Kidney (tissue), 14 donors: Measurements from ENCODE around the gene PRR32. TPM values are rescaled to one million over a fixed set of nuclear protein-coding genes. Genes with fewer than 3 reads are reported as not detected.

Experiments used
- DNase-seq, 5 donors: peaks; one replicate each; pipeline ENCODE4 v3.0.0-alpha.2; 2013 to 2020
- FAIRE-seq: peaks from 2 replicates; lab custom pipeline; 2012; peaks lifted over from hg19 to GRCh38; lab: Jason Lieb, UNC
- H3K27ac ChIP-seq, 2 donors: one replicate each; pipeline ENCODE4 v1.7.0; 2013; ENCODE audit warnings: low read depth in 2 of 2, low read length in 2 of 2, inconsistent platforms in 1 of 2
- H3K27me3 ChIP-seq: one replicate; pipeline ENCODE4 v1.7.1; 2013; ENCODE audit warnings: low read length, inconsistent platforms; ENCODE audit not compliant: control insufficient read depth, insufficient read depth
- H3K36me3 ChIP-seq, 3 donors: one replicate each; pipeline versions ENCODE4 v1.7.0 to v1.7.1; 2013; ENCODE audit warnings: low read length in 3 of 3, control low read depth in 1 of 3, inconsistent platforms in 1 of 3; ENCODE audit not compliant: insufficient read depth in 3 of 3, control insufficient read depth in 2 of 3
- H3K4me1 ChIP-seq, 3 donors: one replicate each; pipeline versions ENCODE4 v1.7.0 to v1.7.1; 2013; ENCODE audit warnings: low read length in 3 of 3, inconsistent platforms in 1 of 3, low read depth in 1 of 3; ENCODE audit not compliant: control insufficient read depth in 2 of 3, insufficient read depth in 2 of 3
- H3K4me3 ChIP-seq, 3 donors: one replicate each; pipeline versions ENCODE4 v1.7.0 to v1.8.1; 2013; ENCODE audit warnings: low read length in 3 of 3, control low read depth in 1 of 3, inconsistent platforms in 1 of 3
- H3K9ac ChIP-seq, 3 donors: one replicate each; pipeline versions ENCODE4 v1.7.0 to v1.7.1; 2013; ENCODE audit warnings: low read length in 3 of 3, control low read depth in 1 of 3, inconsistent platforms in 1 of 3
- H3K9me3 ChIP-seq, 3 donors: one replicate each; pipeline versions ENCODE4 v1.7.0 to v1.7.1; 2013; ENCODE audit warnings: low read length in 3 of 3, control low read depth in 1 of 3, inconsistent platforms in 1 of 3; ENCODE audit not compliant: control insufficient read depth in 2 of 3, insufficient read depth in 1 of 3
- CTCF ChIP-seq: IDR thresholded peaks from 3 replicates; pipeline ENCODE4 v1.5.1; 2012; ENCODE audit warnings: mild to moderate bottlenecking, moderate library complexity, borderline replicate concordance; ENCODE audit not compliant: insufficient read depth; ENCODE audit errors: extremely low read depth
- intact Hi-C: fragments of 100-400 bp; cut with DNase I; formaldehyde crosslinking; loops from one replicate; pipeline ENCODE4 v1.11.1; 2022
- polyA plus RNA-seq: library from polyadenylated mRNA; stranded (reverse); fragments of 350-450 nt; fragmentation: Illumina TruSeq; extraction: RNeasy Lipid Tissue Mini Kit (QIAGEN cat#74804); gene quantifications from one replicate; pipeline ENCODE4 v1.2.3, GENCODE V29; 2014; ENCODE audit warnings: low read depth, low replicate concordance; ENCODE audit not compliant: insufficient read depth
- total RNA-seq: library from RNA; stranded (reverse); fragmentation: NEBNext Ultra II Directional; extraction: Animal tissue kit (Norgen Biotek cat#: 25700); gene quantifications from one replicate; pipeline ENCODE4 v1.2.1, GENCODE V29; 2021
- donor health status: control.
- donor health status: control.
- donor health status: control.
- donor health status: control.
- donor health status: control.
- donor health status: DM: yes; HTN: yes; CAD: no.
- donor health status: Normal renal cell carcinoma (clear cell type).

PRR32 gene
- total and polyA plus RNA-seq, 2 donors from 2014 or later = not detected

- H3K27ac ChIP-seq = no peak overlapping the region
- intact Hi-C loops = no loop called here
- H3K4me1 ChIP-seq = no peaks in the 10 kb centered on the region
- no peak for FAIRE-seq
- H3K9ac ChIP-seq = no peak overlapping the region
- no peak for DNase-seq
- no peaks in the 10 kb centered on the region for H3K9me3 ChIP-seq
- no peak overlapping the region for H3K4me3 ChIP-seq
- TF ChIP-seq CTCF = no peak
- no peaks in the 10 kb centered on the region for H3K27me3 ChIP-seq
- no peaks in the 10 kb centered on the region for H3K36me3 ChIP-seq
These were observed 36.5 kb downstream of the PRR32 start for GRCh38 chrX:126855839-126856524.
